Endothelial cell (in vitro differentiated cells): ENCODE data around the gene PAF1. TPM values are rescaled to one million over a fixed set of nuclear protein-coding genes. Genes with fewer than 3 reads are reported as not detected.

ENCODE experiments used
- DNase-seq: peaks from one replicate; pipeline ENCODE4 v3.0.0; 2021; ENCODE audit warnings: low spot score
- H3K27ac Mint-ChIP-seq: one replicate; pipeline ENCODE4 v1.8.0; 2021; ENCODE audit warnings: mixed read lengths, inconsistent platforms; ENCODE audit not compliant: unreplicated experiment
- H3K27me3 Mint-ChIP-seq: one replicate; pipeline ENCODE4 v1.8.0; 2021; ENCODE audit warnings: mild to moderate bottlenecking, moderate library complexity, mixed read lengths, inconsistent platforms; ENCODE audit not compliant: unreplicated experiment
- H3K36me3 Mint-ChIP-seq: one replicate; pipeline ENCODE4 v1.8.0; 2021; ENCODE audit warnings: mild to moderate bottlenecking, low read depth, mixed read lengths, inconsistent platforms; ENCODE audit not compliant: unreplicated experiment
- H3K4me1 Mint-ChIP-seq: one replicate; pipeline ENCODE4 v1.8.0; 2021; ENCODE audit warnings: mild to moderate bottlenecking, mixed read lengths, inconsistent platforms; ENCODE audit not compliant: unreplicated experiment
- H3K4me3 Mint-ChIP-seq: one replicate; pipeline ENCODE4 v1.8.0; 2021; ENCODE audit warnings: mild to moderate bottlenecking, mixed read lengths, inconsistent platforms; ENCODE audit not compliant: unreplicated experiment
- H3K9me3 Mint-ChIP-seq: one replicate; pipeline ENCODE4 v1.8.0; 2021; ENCODE audit warnings: mixed read lengths, inconsistent platforms; ENCODE audit not compliant: unreplicated experiment
- total RNA-seq: library from RNA; stranded (reverse); fragmentation: NEBNext Ultra II Directional; extraction: Animal tissue kit (Norgen Biotek cat#: 25700); gene quantifications from one replicate; pipeline ENCODE4 v1.2.1, GENCODE V29; 2021; ENCODE audit not compliant: unreplicated experiment
- TF ChIP-seq, protein P1 (sequence below): fragments of 200-600 bp; sonication (generic); IDR thresholded peaks from one replicate; pipeline ENCODE4 v1.5.0; 2021; ENCODE audit warnings: antibody characterized with exemption; ENCODE audit not compliant: unreplicated experiment

Gene PAF1
- total RNA-seq, 1 donor from 2014 or later, result 31.7 TPM

- peaks cover 12% of the 10 kb centered on the region for H3K27me3 Mint-ChIP-seq
- H3K9me3 Mint-ChIP-seq, result no peaks in the 10 kb centered on the region
- TF ChIP-seq, protein P1, sequence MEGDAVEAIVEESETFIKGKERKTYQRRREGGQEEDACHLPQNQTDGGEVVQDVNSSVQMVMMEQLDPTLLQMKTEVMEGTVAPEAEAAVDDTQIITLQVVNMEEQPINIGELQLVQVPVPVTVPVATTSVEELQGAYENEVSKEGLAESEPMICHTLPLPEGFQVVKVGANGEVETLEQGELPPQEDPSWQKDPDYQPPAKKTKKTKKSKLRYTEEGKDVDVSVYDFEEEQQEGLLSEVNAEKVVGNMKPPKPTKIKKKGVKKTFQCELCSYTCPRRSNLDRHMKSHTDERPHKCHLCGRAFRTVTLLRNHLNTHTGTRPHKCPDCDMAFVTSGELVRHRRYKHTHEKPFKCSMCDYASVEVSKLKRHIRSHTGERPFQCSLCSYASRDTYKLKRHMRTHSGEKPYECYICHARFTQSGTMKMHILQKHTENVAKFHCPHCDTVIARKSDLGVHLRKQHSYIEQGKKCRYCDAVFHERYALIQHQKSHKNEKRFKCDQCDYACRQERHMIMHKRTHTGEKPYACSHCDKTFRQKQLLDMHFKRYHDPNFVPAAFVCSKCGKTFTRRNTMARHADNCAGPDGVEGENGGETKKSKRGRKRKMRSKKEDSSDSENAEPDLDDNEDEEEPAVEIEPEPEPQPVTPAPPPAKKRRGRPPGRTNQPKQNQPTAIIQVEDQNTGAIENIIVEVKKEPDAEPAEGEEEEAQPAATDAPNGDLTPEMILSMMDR, result no peak
- H3K4me3 Mint-ChIP-seq, result no peak overlapping the region
- no peaks in the 10 kb centered on the region for H3K4me1 Mint-ChIP-seq
- peaks cover 32% of the 10 kb centered on the region for H3K36me3 Mint-ChIP-seq
- no peak overlapping the region for H3K27ac Mint-ChIP-seq
- DNase-seq, result peak; percentile 72
Observed at GRCh38 chr19:39428283-39429112, 37.6 kb upstream of the PAF1 start.

DNA sequence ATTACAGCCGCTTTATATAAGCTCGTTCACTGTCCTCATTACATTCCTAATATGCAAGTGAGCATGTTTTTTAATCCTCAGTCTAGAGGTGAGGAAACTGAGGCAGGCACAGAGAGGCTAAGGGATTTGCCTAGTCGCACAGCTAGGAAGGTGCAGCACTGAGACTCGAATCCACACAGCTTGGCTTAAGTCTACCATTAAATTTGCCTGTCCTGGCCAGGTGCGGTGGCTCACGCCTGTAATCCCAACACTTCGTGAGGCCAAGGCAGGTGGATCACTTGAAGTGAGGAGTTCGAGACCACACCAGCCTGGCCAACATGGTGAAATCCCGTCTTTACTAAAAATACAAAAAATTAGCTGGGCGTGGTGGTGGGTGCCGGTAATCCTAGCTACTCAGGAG is 36.8 kb upstream of the PAF1 start:
- no peak for DNase-seq
- peaks cover 29% of the 10 kb centered on the region for H3K36me3 Mint-ChIP-seq
- H3K4me1 Mint-ChIP-seq, result no peaks in the 10 kb centered on the region
- no peak overlapping the region for H3K27ac Mint-ChIP-seq
- H3K4me3 Mint-ChIP-seq, result no peak overlapping the region
- peaks cover 12% of the 10 kb centered on the region for H3K27me3 Mint-ChIP-seq
- H3K9me3 Mint-ChIP-seq, result no peaks in the 10 kb centered on the region
- TF ChIP-seq, protein P1, result no peak

DNA sequence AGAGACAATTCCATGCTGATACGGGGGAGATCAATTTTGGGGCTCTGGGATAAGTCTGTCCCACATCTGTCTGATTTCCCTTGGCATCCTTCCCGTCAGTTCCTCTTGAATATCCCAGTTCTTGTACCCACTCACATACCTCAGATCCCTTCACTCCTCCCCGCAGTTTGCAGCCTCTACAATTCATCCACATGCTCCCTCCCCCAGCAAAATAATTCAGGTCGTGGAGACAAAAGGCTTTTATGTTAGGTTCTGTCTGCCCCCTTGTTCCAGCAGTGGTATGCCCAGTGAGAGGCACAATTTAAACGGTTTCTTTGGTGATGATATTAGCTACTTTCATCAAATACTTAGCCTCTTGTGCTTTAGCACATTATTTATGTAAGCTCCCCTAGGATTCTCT is 35.3 kb upstream of the PAF1 start:
- H3K27ac Mint-ChIP-seq, result no peak overlapping the region
- DNase-seq, result no peak
- peaks cover 36% of the 10 kb centered on the region for H3K36me3 Mint-ChIP-seq
- H3K9me3 Mint-ChIP-seq, result no peaks in the 10 kb centered on the region
- H3K4me3 Mint-ChIP-seq, result peak overlapping the region; percentile 5
- no peaks in the 10 kb centered on the region for H3K4me1 Mint-ChIP-seq
- H3K27me3 Mint-ChIP-seq, result peaks cover 14% of the 10 kb centered on the region
- TF ChIP-seq, protein P1, result no peak

GRCh38 chr19:39425744-39426143 is 34.8 kb upstream of the PAF1 start:
- Mint-ChIP-seq H3K27ac (no peak overlapping the region), H3K4me3 (peak overlapping the region; percentile 5), H3K36me3 (peaks cover 38% of the 10 kb centered on the region), H3K9me3 (no peaks in the 10 kb centered on the region), H3K27me3 (peaks cover 14% of the 10 kb centered on the region), H3K4me1 (no peaks in the 10 kb centered on the region)
- no peak for DNase-seq
- TF ChIP-seq, protein P1, result no peak

DNA sequence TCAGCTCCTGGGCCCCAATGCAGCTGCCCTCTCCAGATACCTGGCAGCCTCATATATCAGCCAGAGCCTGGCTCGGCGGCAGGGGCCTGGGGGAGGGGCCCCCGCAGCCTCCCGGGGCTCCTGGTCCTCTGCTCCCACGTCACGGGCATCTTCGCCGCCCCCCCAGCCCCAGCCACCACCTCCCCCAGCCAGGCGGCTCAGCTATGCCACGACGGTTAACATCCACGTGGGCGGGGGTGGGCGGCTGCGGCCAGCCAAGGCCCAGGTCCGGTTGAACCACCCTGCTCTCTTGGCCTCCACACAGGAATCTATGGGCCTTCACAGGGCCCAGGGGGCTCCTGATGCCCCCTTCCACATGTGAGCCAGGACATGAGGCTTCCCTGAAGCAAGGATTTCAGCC is 34.0 kb upstream of the PAF1 start:
- no peaks in the 10 kb centered on the region for H3K9me3 Mint-ChIP-seq
- peaks cover 44% of the 10 kb centered on the region for H3K36me3 Mint-ChIP-seq
- TF ChIP-seq, protein P1, result no peak
- H3K4me1 Mint-ChIP-seq, result no peaks in the 10 kb centered on the region
- no peak overlapping the region for H3K27ac Mint-ChIP-seq
- no peak overlapping the region for H3K4me3 Mint-ChIP-seq
- H3K27me3 Mint-ChIP-seq, result peaks cover 9% of the 10 kb centered on the region
- no peak for DNase-seq
